ENCODE data around the gene DOCK1. TPM values are rescaled to one million over a fixed set of nuclear protein-coding genes. Genes with fewer than 3 reads are reported as not detected.

The DOCK1 gene
- total and polyA plus RNA-seq, 3 donors from 2014 or later: 19.0 to 46.2 (median 32.0) TPM

- DNase-seq: no peak
- Histone ChIP-seq H3K9me3 (no peaks in the 10 kb centered on the region), H3K4me1 (no peaks in the 10 kb centered on the region), H3K36me3 (ENCODE audit: low read depth, missing control alignments) (no peaks in the 10 kb centered on the region), H3K27ac (no peak overlapping the region), H3K4me3 (no peak overlapping the region), H3K27me3 (no peaks in the 10 kb centered on the region)
- WGBS, 2 donors: 88 to 95% methylated on average over 6 of the region's 6 CpGs
- intact Hi-C loops (cut with DNase I; ENCODE audit: low total_unique reads): no loop called here
- TF ChIP-seq CTCF (IDR thresholded peaks at IDR 0.05) (no peak), POLR2A (IDR thresholded peaks at IDR 0.05) (no peak)
These were observed 34.5 kb downstream of the DOCK1 start for GRCh38 chr10:126939706-126940105.

- Histone ChIP-seq H3K9me3 (no peaks in the 10 kb centered on the region), H3K27me3 (no peaks in the 10 kb centered on the region), H3K27ac (no peak overlapping the region), H3K36me3 (ENCODE audit: low read depth, missing control alignments) (no peaks in the 10 kb centered on the region), H3K4me1 (no peaks in the 10 kb centered on the region), H3K4me3 (no peak overlapping the region)
- intact Hi-C loops (cut with DNase I; ENCODE audit: low total_unique reads): no loop called here
- WGBS, 2 donors: 91 to 95% methylated on average over 6 of the region's 6 CpGs
- no peak for DNase-seq
- TF ChIP-seq CTCF (IDR thresholded peaks at IDR 0.05) (no peak), POLR2A (IDR thresholded peaks at IDR 0.05) (no peak)
These were observed 35.6 kb downstream of the DOCK1 start for GRCh38 chr10:126940670-126941310.

- no peak for TF ChIP-seq POLR2A (IDR thresholded peaks at IDR 0.05)
- no peak for TF ChIP-seq CTCF (IDR thresholded peaks at IDR 0.05)
- no peak for DNase-seq
- Histone ChIP-seq H3K27ac (no peak overlapping the region), H3K27me3 (no peaks in the 10 kb centered on the region), H3K36me3 (ENCODE audit: low read depth, missing control alignments) (no peaks in the 10 kb centered on the region), H3K4me3 (no peak overlapping the region), H3K9me3 (no peaks in the 10 kb centered on the region), H3K4me1 (no peaks in the 10 kb centered on the region)
- intact Hi-C loops (cut with DNase I; ENCODE audit: low total_unique reads): no loop called here
- WGBS, 2 donors: 91% methylated on average over 10 to 11 of the region's 11 CpGs
These were observed 39.0 kb downstream of the DOCK1 start for GRCh38 chr10:126944191-126944590.

GRCh38 chr10:126945351-126946030 is 40.3 kb downstream of the DOCK1 start:
- Histone ChIP-seq H3K4me1 (no peaks in the 10 kb centered on the region), H3K36me3 (ENCODE audit: low read depth, missing control alignments) (no peaks in the 10 kb centered on the region), H3K4me3 (no peak overlapping the region), H3K27ac (no peak overlapping the region), H3K9me3 (no peaks in the 10 kb centered on the region), H3K27me3 (no peaks in the 10 kb centered on the region)
- TF ChIP-seq POLR2A (IDR thresholded peaks at IDR 0.05) (no peak), CTCF (IDR thresholded peaks at IDR 0.05) (no peak)
- no peak for DNase-seq
- WGBS, 2 donors: 86 to 90% methylated on average over 15 of the region's 15 CpGs
- intact Hi-C loops (cut with DNase I; ENCODE audit: low total_unique reads): no loop called here

GRCh38 chr10:126946746-126947145 is 41.5 kb downstream of the DOCK1 start:
- no peaks in the 10 kb centered on the region for H3K36me3 ChIP-seq (ENCODE audit: low read depth, missing control alignments)
- H3K4me3 ChIP-seq: no peak overlapping the region
- no peaks in the 10 kb centered on the region for H3K27me3 ChIP-seq
- TF ChIP-seq POLR2A (IDR thresholded peaks at IDR 0.05) (no peak), CTCF (IDR thresholded peaks at IDR 0.05) (no peak)
- 94 to 97% methylated on average over 6 of the region's 6 CpGs for WGBS, 2 donors
- H3K27ac ChIP-seq: no peak overlapping the region
- DNase-seq: no peak
- no peaks in the 10 kb centered on the region for H3K9me3 ChIP-seq
- intact Hi-C loops (cut with DNase I; ENCODE audit: low total_unique reads): no loop called here
- H3K4me1 ChIP-seq: no peaks in the 10 kb centered on the region
